H1 (cell line): ENCODE measurements around the gene PDYN. TPM values are rescaled to one million over a fixed set of nuclear protein-coding genes. Genes with fewer than 3 reads are reported as not detected.

ENCODE experiments used
- CTCF ChIA-PET: fragments of 300-600 bp; sonication (Branson Sonifier 250); formaldehyde crosslinking; loops from one replicate; lab custom pipeline; 2021; ENCODE audit not compliant: partially characterized antibody; lab: Charles Lee
- POLR2A ChIA-PET: fragments of 300-600 bp; sonication (Branson Sonifier 250); formaldehyde crosslinking; loops from one replicate; lab custom pipeline; 2021; ENCODE audit warnings: inconsistent platforms; ENCODE audit not compliant: partially characterized antibody; lab: Charles Lee
- DNase-seq, 2 experiments: peaks; one replicate each; pipeline versions ENCODE4 v3.0.0 to v3.0.0-alpha.2; 2010 to 2022; ENCODE audit warnings: low spot score in 2 of 2, low read depth in 1 of 2, mixed read lengths in 1 of 2
- FAIRE-seq: peaks from 2 replicates; lab custom pipeline; 2011; peaks lifted over from hg19 to GRCh38; lab: Jason Lieb, UNC
- H2AFZ ChIP-seq: 2 replicates; pipeline ENCODE4 v1.8.1; 2012; ENCODE audit warnings: low read length, inconsistent platforms
- H2AK5ac ChIP-seq: 2 replicates; pipeline ENCODE4 v1.6.1; 2013; ENCODE audit warnings: low read depth, low read length
- H2BK120ac ChIP-seq: replicated peaks from 2 replicates; pipeline ENCODE3; 2013; ENCODE audit warnings: low read depth, low read length, inconsistent platforms
- H2BK12ac ChIP-seq: 2 replicates; pipeline ENCODE4 v1.6.1; 2013; ENCODE audit warnings: low read depth, low read length
- H2BK15ac ChIP-seq: 2 replicates; pipeline ENCODE4 v1.6.1; 2013; ENCODE audit warnings: low read length
- H2BK20ac ChIP-seq: 2 replicates; pipeline ENCODE4 v1.6.1; 2013; ENCODE audit warnings: low read length
- H2BK5ac ChIP-seq: 2 replicates; pipeline ENCODE4 v1.6.1; 2013; ENCODE audit warnings: low read depth, low read length
- H3K14ac ChIP-seq: 2 replicates; pipeline ENCODE4 v1.6.1; 2013; ENCODE audit warnings: inconsistent platforms; ENCODE audit not compliant: insufficient read length
- H3K18ac ChIP-seq: 2 replicates; pipeline ENCODE4 v1.6.1; 2013; ENCODE audit warnings: low read length; ENCODE audit errors: extremely low read depth
- H3K23ac ChIP-seq: 2 replicates; pipeline ENCODE4 v1.6.1; 2013; ENCODE audit warnings: inconsistent platforms; ENCODE audit not compliant: insufficient read length
- H3K23me2 ChIP-seq: 2 replicates; pipeline ENCODE4 v1.6.1; 2013; ENCODE audit warnings: low read depth, low read length
- H3K27ac ChIP-seq: 2 replicates; pipeline ENCODE4 v1.6.1; 2011; ENCODE audit warnings: low read depth, low read length, inconsistent platforms
- H3K27me3 ChIP-seq, 4 experiments: replicated peaks in 1 of 4; 1 replicate in 1 of 4; 2 replicates in 3 of 4; pipeline versions ENCODE4 v1.6.1 to v1.8.1; 2011 to 2013; ENCODE audit warnings: low read length in 3 of 4, mild to moderate bottlenecking in 3 of 4, inconsistent platforms in 2 of 4, mixed read lengths in 2 of 4, moderate library complexity in 1 of 4; ENCODE audit not compliant: control insufficient read depth in 3 of 4, insufficient read depth in 3 of 4; ENCODE audit errors: extremely low read depth in 1 of 4
- H3K36me3 ChIP-seq, 4 experiments: 2 replicates each; pipeline versions ENCODE4 v1.6.1 to v1.8.1; 2011 to 2013; ENCODE audit warnings: mild to moderate bottlenecking in 4 of 4, low read length in 3 of 4, moderate library complexity in 2 of 4, control low read depth in 1 of 4, inconsistent platforms in 1 of 4; ENCODE audit not compliant: insufficient read depth in 4 of 4, control insufficient read depth in 2 of 4
- H3K4ac ChIP-seq: replicated peaks from 2 replicates; pipeline ENCODE3; 2013; ENCODE audit warnings: low read length, low read depth, mixed read lengths, inconsistent platforms; ENCODE audit not compliant: insufficient read length
- H3K4me1 ChIP-seq, 4 experiments: replicated peaks in 1 of 4; 1 replicate in 1 of 4; 2 replicates in 3 of 4; pipeline versions ENCODE4 v1.6.1 to v1.8.1; 2011 to 2013; ENCODE audit warnings: low read length in 3 of 4, inconsistent platforms in 2 of 4, mixed read lengths in 1 of 4; ENCODE audit not compliant: insufficient read depth in 4 of 4, control insufficient read depth in 3 of 4
- H3K4me2 ChIP-seq, 2 experiments: 2 replicates each; pipeline versions ENCODE4 v1.6.1 to v1.8.1; 2011 to 2013; ENCODE audit warnings: low read depth in 2 of 2, low read length in 2 of 2, control low read depth in 1 of 2, inconsistent platforms in 1 of 2, mild to moderate bottlenecking in 1 of 2; ENCODE audit not compliant: insufficient read depth in 1 of 2
- H3K4me3 ChIP-seq, 4 experiments: fragments of 200-600, 300-600 bp in 1 of 4; sonication (generic), shearing (Covaris generic), sonication (Bioruptor Twin) in 1 of 4; 2 replicates each; pipeline versions ENCODE4 v1.5.1 to v1.8.1; 2011 to 2016; ENCODE audit warnings: low read length in 4 of 4, low read depth in 3 of 4, control low read depth in 2 of 4, inconsistent platforms in 2 of 4, mild to moderate bottlenecking in 2 of 4, mixed read lengths in 1 of 4, moderate library complexity in 1 of 4; ENCODE audit not compliant: insufficient read depth in 2 of 4; ENCODE audit errors: extremely low read depth in 1 of 4
- H3K56ac ChIP-seq: replicated peaks from 2 replicates; pipeline ENCODE3; 2013; ENCODE audit warnings: low read depth, mild to moderate bottlenecking, mixed read lengths, low read length, inconsistent platforms; ENCODE audit not compliant: insufficient read length
- H3K79me1 ChIP-seq: 2 replicates; pipeline ENCODE4 v1.6.1; 2013; ENCODE audit warnings: low read depth, low read length, control low read depth
- H3K79me2 ChIP-seq, 2 experiments: 2 replicates each; pipeline versions ENCODE4 v1.6.1 to v1.8.1; 2012 to 2013; ENCODE audit warnings: low read length in 2 of 2, mild to moderate bottlenecking in 2 of 2, inconsistent platforms in 1 of 2; ENCODE audit not compliant: insufficient read depth in 2 of 2, control insufficient read depth in 1 of 2
- H3K9ac ChIP-seq, 4 experiments: replicated peaks in 1 of 4; 1 replicate in 1 of 4; 2 replicates in 3 of 4; pipeline versions ENCODE4 v1.6.1 to v1.8.1; 2011 to 2013; ENCODE audit warnings: low read depth in 3 of 4, low read length in 3 of 4, control low read depth in 2 of 4, mild to moderate bottlenecking in 2 of 4, moderate library complexity in 2 of 4, inconsistent platforms in 1 of 4; ENCODE audit errors: extremely low read depth in 1 of 4
- H3K9me3 ChIP-seq, 2 experiments: 2 replicates each; pipeline versions ENCODE4 v1.6.1 to v1.8.1; 2012 to 2013; ENCODE audit warnings: mild to moderate bottlenecking in 2 of 2, moderate library complexity in 2 of 2, control low read depth in 1 of 2, inconsistent platforms in 1 of 2, low read depth in 1 of 2, low read length in 1 of 2, mixed read lengths in 1 of 2; ENCODE audit not compliant: insufficient read depth in 2 of 2
- H4K20me1 ChIP-seq, 2 experiments: replicated peaks in 1 of 2; 2 replicates each; pipeline versions ENCODE3 to v1.8.1; 2011 to 2013; ENCODE audit warnings: inconsistent platforms in 2 of 2, low read length in 2 of 2, mild to moderate bottlenecking in 1 of 2; ENCODE audit not compliant: insufficient read depth in 2 of 2, control insufficient read depth in 1 of 2
- H4K5ac ChIP-seq: 2 replicates; pipeline ENCODE4 v1.6.1; 2013; ENCODE audit warnings: low read length, low read depth, mixed read lengths, inconsistent platforms; ENCODE audit not compliant: insufficient read length
- H4K8ac ChIP-seq: 2 replicates; pipeline ENCODE4 v1.8.0; 2013; ENCODE audit warnings: mild to moderate bottlenecking, moderate library complexity, low read length, inconsistent platforms; ENCODE audit not compliant: insufficient read depth; ENCODE audit errors: extremely low read depth
- H4K91ac ChIP-seq: replicated peaks from 2 replicates; pipeline ENCODE3; 2013; ENCODE audit warnings: low read length, mixed read lengths, inconsistent platforms; ENCODE audit not compliant: insufficient read length
- WGBS, 2 experiments: shearing (Covaris generic) in 1 of 2; methylation state at CpG; one replicate each; pipeline versions ENCODE4 v1.1.6 to v1.1.7; 2013 to 2015; ENCODE audit warnings: low lambda C conversion rate in 2 of 2, mixed read lengths in 2 of 2, inconsistent platforms in 1 of 2, low coverage in 1 of 2, missing lambda C conversion rate in 1 of 2; ENCODE audit not compliant: insufficient replicate concordance in 2 of 2, insufficient coverage in 1 of 2, insufficient read length in 1 of 2; ENCODE audit errors: extremely low coverage in 1 of 2, missing lambda C conversion rate in 1 of 2; 5-methylcytosine and 5-hydroxymethylcytosine counted together
- polyA plus RNA-seq, 7 experiments: library from polyadenylated mRNA; depleted of rRNA in 3 of 7; stranded (reverse) in 5 of 7; unstranded in 2 of 7; fragments of >200 nt in 5 of 7; fragments of 200-250 nt in 2 of 7; gene quantifications; 1 replicate in 5 of 7; 2 replicates in 1 of 7; 4 replicates in 1 of 7; pipeline versions ENCODE4 v1.2.1 to v1.2.3, GENCODE V29; 2011 to 2013; ENCODE audit warnings: missing spikeins in 2 of 7, mixed read lengths in 2 of 7
- total RNA-seq: library from RNA; stranded (reverse); fragmentation: NEBNext Ultra II Directional; extraction: Animal tissue kit (Norgen Biotek cat#: 25700); gene quantifications from 2 replicates; pipeline ENCODE4 v1.2.1, GENCODE V29; 2021

PDYN gene
- total and polyA plus RNA-seq, 2 of the 8 experiments (the other 6 are each of a cell fraction or from before 2014, with no cell fraction given) = 0.54 to 0.60 TPM

DNA sequence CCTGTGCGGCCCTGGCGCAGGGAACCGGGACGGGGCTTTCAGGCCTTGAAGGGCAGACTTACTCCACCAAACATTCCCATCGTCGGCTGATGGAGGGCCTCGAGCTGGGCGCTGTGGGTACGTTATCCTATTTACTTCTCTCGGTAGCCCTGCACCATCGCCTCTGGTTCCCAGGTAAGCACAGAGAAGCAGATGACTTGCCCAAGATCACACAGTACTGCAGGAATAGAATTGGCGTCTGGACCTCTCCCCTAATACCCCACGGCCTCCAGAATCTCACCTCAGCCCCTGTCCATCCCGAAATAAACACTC is 46.4 kb downstream of the PDYN start:
- POLR2A ChIA-PET = interaction anchor here (0.6 to 1.8 kb wide), 11 partner anchors 8 to 155 kb away, joined by 3 to 7 read pairs (median 5); no protein-coding TSS in a partner anchor
- peak overlapping the region; percentile 78; the same call in 1 of the 2 replicates for H2BK12ac ChIP-seq
- peak overlapping the region in 3 of 4 experiments; percentile 42 to 59 (median 43); a peak in 4 of 8 replicates for H3K4me3 ChIP-seq
- H3K9me3 ChIP-seq = no peaks in the 10 kb centered on the region
- H3K27me3 ChIP-seq = peaks cover 0 to 31% (median 17%) of the 10 kb centered on the region in 4 experiments; a peak in 6 of 7 replicates
- H2BK5ac ChIP-seq = peak overlapping the region; percentile 67; the same call in 1 of the 2 replicates
- CTCF ChIA-PET = interaction anchor here (0.7 to 9.9 kb wide), 7 partner anchors 16 to 76 kb away, joined by 3 to 51 read pairs (median 4); no protein-coding TSS in a partner anchor
- H2BK120ac ChIP-seq = peak overlapping the region; percentile 76
- H3K4me1 ChIP-seq = peaks cover 4 to 29% (median 13%) of the 10 kb centered on the region in 4 experiments; a peak in 6 of 7 replicates
- H3K14ac ChIP-seq = no peak overlapping the region
- H3K23me2 ChIP-seq = peaks cover 4% of the 10 kb centered on the region; the same call in 1 of the 2 replicates
- H4K5ac ChIP-seq = no peak overlapping the region
- peak overlapping the region; percentile 61 for H4K91ac ChIP-seq
- H4K8ac ChIP-seq = no peak overlapping the region; the same call in 1 of the 2 replicates
- H3K23ac ChIP-seq = no peak overlapping the region
- H3K4ac ChIP-seq = no peak overlapping the region
- H3K56ac ChIP-seq = no peak overlapping the region
- H3K4me2 ChIP-seq = peak overlapping the region; percentile 93 to 94
- H4K20me1 ChIP-seq = no peaks in the 10 kb centered on the region
- no peak overlapping the region for H2AFZ ChIP-seq
- H2AK5ac ChIP-seq = no peak overlapping the region
- H3K79me1 ChIP-seq = no peaks in the 10 kb centered on the region
- H3K79me2 ChIP-seq = no peaks in the 10 kb centered on the region
- H3K36me3 ChIP-seq = no peaks in the 10 kb centered on the region
- peak overlapping the region; percentile 71; the same call in 1 of the 2 replicates for H3K18ac ChIP-seq
- DNase-seq (no peak), FAIRE-seq (no peak)
- peak overlapping the region; percentile 82; the same call in 1 of the 2 replicates for H2BK20ac ChIP-seq
- H3K9ac ChIP-seq = 0 out of 7 replicates have a peak overlapping the region, but pooled peaks of 1 of the 4 experiments have one; percentile 17
- WGBS, 2 experiments = 20% methylated on average over 14 of the region's 14 CpGs; no CpG with 5 or more reads in 1 of the 2 experiments
- no peak overlapping the region for H3K27ac ChIP-seq
- no peak overlapping the region for H2BK15ac ChIP-seq
